ENCODE results near the gene COX20. TPM values are rescaled to one million over a fixed set of nuclear protein-coding genes. Genes with fewer than 3 reads are reported as not detected.
A peak's percentile ranks its signal among the peaks of the same experiment; 100 is the strongest.

Gene COX20
- polyA plus RNA-seq, 2 of the 4 experiments (the other 2 are of a cell fraction): 65.4 to 74.6 TPM

DNA sequence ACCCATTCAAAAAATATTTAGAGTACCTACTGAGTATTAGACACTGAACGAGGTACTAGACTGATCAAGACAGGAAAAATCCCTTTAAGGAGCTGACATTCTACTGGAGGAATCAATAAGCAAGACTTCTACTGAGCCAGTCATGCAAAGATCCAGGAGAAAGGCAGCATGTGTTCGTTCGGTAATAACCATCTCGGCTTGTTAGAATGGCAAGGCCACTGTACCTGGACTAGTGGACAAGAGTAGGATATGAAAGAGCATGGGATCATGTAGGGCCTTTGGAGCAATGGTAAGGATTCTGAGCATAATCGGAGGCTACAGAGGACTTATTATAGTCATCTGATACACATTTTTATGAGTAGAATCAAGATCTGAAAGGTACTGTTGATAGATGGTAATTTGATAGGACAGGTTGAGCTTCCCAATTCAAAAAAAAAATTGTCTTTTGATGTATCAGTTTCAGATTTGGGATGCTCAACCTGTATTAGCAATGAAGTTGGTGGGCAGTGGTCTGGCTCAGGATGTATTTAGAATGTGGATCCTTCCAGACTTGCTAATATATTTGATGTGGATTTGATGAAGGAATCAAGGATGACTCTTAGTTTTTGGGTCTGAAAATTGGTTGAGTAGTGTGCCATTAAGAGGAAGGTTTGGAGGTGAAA, 2.3 kb downstream of the COX20 start:
- ChIA-PET CTCF (interaction anchor here (1.0 to 3.7 kb wide), 4 partner anchors 22 to 205 kb away, joined by 3 to 18 read pairs (median 11); partner anchors contain the start of gene HNRNPU), POLR2A (no interaction called here)
- no peak for FAIRE-seq
- peak overlapping the region; percentile 69; the same call in 1 of the 3 replicates for H3K4me3 ChIP-seq
- no peak for ATAC-seq
- 65% methylated on average over 5 of the region's 5 CpGs for WGBS (ENCODE audit: missing lambda C conversion rate)
- no peak for TF ChIP-seq HOXB13 (CRISPR knock-in tag; IDR thresholded peaks at IDR 0.05; ENCODE audit: low read depth)
- TF ChIP-seq HEYL (CRISPR knock-in tag; IDR thresholded peaks at IDR 0.05): no peak
- no peak for TF ChIP-seq BHLHE40 (IDR thresholded peaks at IDR 0.05; ENCODE audit: low read depth, low read length)
- no peak for TF ChIP-seq RFX5 (IDR thresholded peaks at IDR 0.05)
- TF ChIP-seq, protein P1, sequence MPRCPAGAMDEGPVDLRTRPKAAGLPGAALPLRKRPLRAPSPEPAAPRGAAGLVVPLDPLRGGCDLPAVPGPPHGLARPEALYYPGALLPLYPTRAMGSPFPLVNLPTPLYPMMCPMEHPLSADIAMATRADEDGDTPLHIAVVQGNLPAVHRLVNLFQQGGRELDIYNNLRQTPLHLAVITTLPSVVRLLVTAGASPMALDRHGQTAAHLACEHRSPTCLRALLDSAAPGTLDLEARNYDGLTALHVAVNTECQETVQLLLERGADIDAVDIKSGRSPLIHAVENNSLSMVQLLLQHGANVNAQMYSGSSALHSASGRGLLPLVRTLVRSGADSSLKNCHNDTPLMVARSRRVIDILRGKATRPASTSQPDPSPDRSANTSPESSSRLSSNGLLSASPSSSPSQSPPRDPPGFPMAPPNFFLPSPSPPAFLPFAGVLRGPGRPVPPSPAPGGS (IDR thresholded peaks at IDR 0.05): no peak
- no peak for TF ChIP-seq CEBPB (IDR thresholded peaks at IDR 0.05)
- no peak for TF ChIP-seq JUNB (IDR thresholded peaks at IDR 0.05)
- no peak for TF ChIP-seq JUN (IDR thresholded peaks at IDR 0.05)
- TF ChIP-seq, protein P2, sequence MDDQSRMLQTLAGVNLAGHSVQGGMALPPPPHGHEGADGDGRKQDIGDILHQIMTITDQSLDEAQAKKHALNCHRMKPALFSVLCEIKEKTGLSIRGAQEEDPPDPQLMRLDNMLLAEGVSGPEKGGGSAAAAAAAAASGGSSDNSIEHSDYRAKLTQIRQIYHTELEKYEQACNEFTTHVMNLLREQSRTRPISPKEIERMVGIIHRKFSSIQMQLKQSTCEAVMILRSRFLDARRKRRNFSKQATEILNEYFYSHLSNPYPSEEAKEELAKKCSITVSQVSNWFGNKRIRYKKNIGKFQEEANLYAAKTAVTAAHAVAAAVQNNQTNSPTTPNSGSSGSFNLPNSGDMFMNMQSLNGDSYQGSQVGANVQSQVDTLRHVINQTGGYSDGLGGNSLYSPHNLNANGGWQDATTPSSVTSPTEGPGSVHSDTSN (IDR thresholded peaks at IDR 0.05): no peak
- TF ChIP-seq RNF2 (IDR thresholded peaks at IDR 0.05; ENCODE audit: borderline replicate concordance, low read depth): no peak
- TF ChIP-seq POLR2A (IDR thresholded peaks at IDR 0.05; ENCODE audit: low read length): no peak
- TF ChIP-seq, protein P3, sequence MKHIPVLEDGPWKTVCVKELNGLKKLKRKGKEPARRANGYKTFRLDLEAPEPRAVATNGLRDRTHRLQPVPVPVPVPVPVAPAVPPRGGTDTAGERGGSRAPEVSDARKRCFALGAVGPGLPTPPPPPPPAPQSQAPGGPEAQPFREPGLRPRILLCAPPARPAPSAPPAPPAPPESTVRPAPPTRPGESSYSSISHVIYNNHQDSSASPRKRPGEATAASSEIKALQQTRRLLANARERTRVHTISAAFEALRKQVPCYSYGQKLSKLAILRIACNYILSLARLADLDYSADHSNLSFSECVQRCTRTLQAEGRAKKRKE (CRISPR knock-in tag; IDR thresholded peaks at IDR 0.05; ENCODE audit: low read depth): no peak
- TF ChIP-seq MYC (IDR thresholded peaks at IDR 0.05; ENCODE audit: borderline replicate concordance, low read length): no peak
- TF ChIP-seq RARB (CRISPR knock-in tag; IDR thresholded peaks at IDR 0.05): no peak
- TF ChIP-seq FOXS1 (CRISPR knock-in tag; IDR thresholded peaks at IDR 0.05): no peak
- TF ChIP-seq RCOR1 (IDR thresholded peaks at IDR 0.05; ENCODE audit: low read depth, low read length): no peak
- no peak for TF ChIP-seq CHD4 (IDR thresholded peaks at IDR 0.05; ENCODE audit: borderline replicate concordance)
- no peak for TF ChIP-seq KDM1A (IDR thresholded peaks at IDR 0.05; ENCODE audit: low read depth)
- H3K9me3 ChIP-seq: no peaks in the 10 kb centered on the region
- DNase-seq (ENCODE audit: low read depth in 1 of 2, low spot score in 1 of 2): peak in 1 of 2 experiments; percentile 36
- H3K4me2 ChIP-seq: peak overlapping the region; percentile 65
- H3K4me1 ChIP-seq: peaks cover 43% of the 10 kb centered on the region; the same call in 2 of the 3 replicates
- H3K27ac ChIP-seq: no peak overlapping the region; a peak in 1 of 6 replicates

DNA sequence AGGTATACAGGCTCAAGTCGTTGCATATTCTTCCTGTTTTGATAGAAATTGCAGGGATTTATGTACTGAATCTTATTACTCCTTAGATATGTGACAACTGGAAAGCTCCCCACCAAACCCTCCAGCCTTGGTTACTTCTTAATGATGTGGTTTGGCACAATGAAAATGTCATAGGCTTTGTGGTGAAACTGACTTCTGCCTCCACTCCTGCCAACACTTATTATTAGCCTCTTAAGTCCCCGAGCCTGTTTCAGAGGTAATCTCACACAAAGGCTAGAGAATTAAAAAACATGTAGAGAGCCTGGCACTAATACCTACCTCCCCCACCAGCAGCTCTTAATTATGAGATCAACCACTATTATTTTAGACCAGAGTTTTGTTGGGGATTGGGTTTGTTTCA, 4.2 kb downstream of the COX20 start:
- Histone ChIP-seq H3K4me1 (peaks cover 50% of the 10 kb centered on the region; the same call in 2 of the 3 replicates), H3K9me3 (no peaks in the 10 kb centered on the region), H3K4me2 (no peak overlapping the region), H3K27ac (no peak overlapping the region), H3K4me3 (no peak overlapping the region)
- ChIA-PET POLR2A (interaction anchor here (0.6 to 1.8 kb wide), 2 partner anchors 11 to 17 kb away, joined by 3 to 5 read pairs; no protein-coding TSS in a partner anchor), CTCF (interaction anchor here (1.0 to 1.3 kb wide), 3 partner anchors 8 to 203 kb away, joined by 3 to 7 read pairs (median 3); no protein-coding TSS in a partner anchor)
- no peak for DNase-seq (ENCODE audit: low read depth in 1 of 2, low spot score in 1 of 2)
- TF ChIP-seq JUN (IDR thresholded peaks at IDR 0.05) (0 out of 5 replicates have a peak, but pooled peaks of 1 of the 2 experiments have one; percentile 6), NFE2L2 (conservative IDR thresholded peaks at IDR 0.05; ENCODE audit: low read length) (no peak), ZFP36 (IDR thresholded peaks at IDR 0.05; ENCODE audit: borderline replicate concordance, partially characterized antibody) (peak; percentile 55)
- 75% methylated on average over 2 of the region's 2 CpGs for WGBS (ENCODE audit: missing lambda C conversion rate)
- ATAC-seq: no peak
- FAIRE-seq: no peak

Data from A549 (cell line).